Ovary (tissue), 9 donors: Measurements from ENCODE around the gene ECHDC3. TPM values are rescaled to one million over a fixed set of nuclear protein-coding genes. Genes with fewer than 3 reads are reported as not detected.

Experiments
- DNase-seq, 5 donors: peaks; one replicate each; pipeline ENCODE4 v3.0.0-alpha.2; 2019 to 2020
- H3K27ac ChIP-seq, 2 donors: fragments of 200-600 bp; one replicate each; pipeline versions ENCODE4 v1.5.1 to v1.8.0; 2019 to 2022
- H3K27me3 ChIP-seq: fragments of 200-600 bp; one replicate; pipeline ENCODE4 v1.8.0; 2022
- H3K36me3 ChIP-seq: fragments of 200-600 bp; sonication (generic); one replicate; pipeline ENCODE4 v1.5.1; 2019
- H3K4me1 ChIP-seq: one replicate; pipeline ENCODE4 v1.8.1; 2013; ENCODE audit warnings: mild to moderate bottlenecking, moderate library complexity; ENCODE audit not compliant: insufficient read depth
- H3K4me3 ChIP-seq: fragments of 200-600 bp; sonication (generic); one replicate; pipeline ENCODE4 v1.5.1; 2017
- H3K9me3 ChIP-seq, 2 donors: fragments of 200-600 bp in 1 of 2; sonication (generic) in 1 of 2; one replicate each; pipeline versions ENCODE4 v1.5.1 to v1.8.1; 2013 to 2019; ENCODE audit warnings: mild to moderate bottlenecking in 1 of 2, moderate library complexity in 1 of 2
- EP300 ChIP-seq: sonication (generic); formaldehyde crosslinking; IDR thresholded peaks from one replicate; pipeline ENCODE4 v1.6.1; 2017; ENCODE audit warnings: antibody characterized with exemption
- POLR2A ChIP-seq: fragments of 450-650 bp; IDR thresholded peaks from one replicate; pipeline ENCODE4 v1.6.1; 2017; ENCODE audit warnings: antibody characterized with exemption, mild to moderate bottlenecking, moderate library complexity
- WGBS, 3 donors: extraction: QIAGEN DNeasy Blood & Tissue Kit in 1 of 3; methylation state at CpG; one replicate each; pipeline versions ENCODE4 v1.1.5 to v1.1.7; 2013 to 2017; 5-methylcytosine and 5-hydroxymethylcytosine counted together
- intact Hi-C, 4 donors: fragments of 100-400 bp; cut with DNase I; formaldehyde crosslinking; loops; one replicate each; pipeline versions ENCODE4 v1.11.0 to v1.15.1; 2022 to 2023
- polyA plus RNA-seq, 2 donors: library from polyadenylated mRNA; stranded (reverse); fragments of 200-250 nt in 1 of 2; fragments of 350-450 nt in 1 of 2; fragmentation: Illumina TruSeq in 1 of 2; extraction: RNeasy Lipid Tissue Mini Kit (QIAGEN cat#74804) in 1 of 2; gene quantifications; one replicate each; pipeline ENCODE4 v1.2.3, GENCODE V29; 2013 to 2014
- total RNA-seq, 7 donors: library from RNA; depleted of rRNA in 2 of 7; stranded (reverse); fragments of >200 nt in 2 of 7; fragmentation: NEBNext Ultra II Directional in 3 of 7; extraction: Animal tissue kit (Norgen Biotek cat#: 25700) in 3 of 7; gene quantifications; one replicate each; pipeline versions ENCODE4 v1.1.0 to v1.2.4, GENCODE V29; 2016 to 2023
- TF ChIP-seq, protein P1 (sequence below), 3 donors: fragments of 450-650 bp in 2 of 3; fragments of 200-600 bp in 1 of 3; IDR thresholded peaks; one replicate each; pipeline versions ENCODE4 v1.5.1 to v1.8.0; 2016 to 2022; ENCODE audit warnings: antibody characterized with exemption in 3 of 3, mild to moderate bottlenecking in 1 of 3
- donor health status: DM: no; HTN: no; CAD: no; lungs with moderate emphysema.
- donor health status: DM: no; HTN: no; CAD: no.
- donor health status: Bipolar disorder and iron deficiency.
- donor health status: DM: yes; HTN: yes; CAD: no.
- donor health status: DM: no; HTN: no; CAD: no.
- donor health status: DM: yes; HTN: yes; CAD: no.

The ECHDC3 gene
- total and polyA plus RNA-seq, 9 donors = 13.1 to 33.2 (median 17.8) TPM

DNA sequence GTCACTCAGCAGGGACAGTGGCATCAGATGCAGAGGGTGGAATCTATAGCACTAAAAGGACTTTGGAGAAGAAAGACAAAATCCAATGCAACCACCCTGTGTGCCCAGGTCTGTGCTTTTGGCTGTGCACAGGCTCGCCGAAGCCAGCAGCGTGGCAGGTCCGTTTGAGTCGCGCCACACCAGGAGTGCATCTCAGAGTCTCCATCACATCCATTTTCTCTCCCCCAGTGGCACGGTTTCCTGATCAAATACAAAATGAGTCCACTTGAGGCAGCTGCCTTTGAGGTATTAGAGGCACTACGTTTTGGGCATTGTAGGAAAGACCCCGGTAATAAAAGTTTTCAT lies 57.5 kb downstream of the ECHDC3 start:
- no peak overlapping the region for H3K4me3 ChIP-seq
- 91 to 96% (median 92%) methylated on average over 9 of the region's 9 CpGs for WGBS, 3 donors
- peaks cover 2% of the 10 kb centered on the region for H3K4me1 ChIP-seq
- no peaks in the 10 kb centered on the region for H3K9me3 ChIP-seq
- TF ChIP-seq, protein P1, sequence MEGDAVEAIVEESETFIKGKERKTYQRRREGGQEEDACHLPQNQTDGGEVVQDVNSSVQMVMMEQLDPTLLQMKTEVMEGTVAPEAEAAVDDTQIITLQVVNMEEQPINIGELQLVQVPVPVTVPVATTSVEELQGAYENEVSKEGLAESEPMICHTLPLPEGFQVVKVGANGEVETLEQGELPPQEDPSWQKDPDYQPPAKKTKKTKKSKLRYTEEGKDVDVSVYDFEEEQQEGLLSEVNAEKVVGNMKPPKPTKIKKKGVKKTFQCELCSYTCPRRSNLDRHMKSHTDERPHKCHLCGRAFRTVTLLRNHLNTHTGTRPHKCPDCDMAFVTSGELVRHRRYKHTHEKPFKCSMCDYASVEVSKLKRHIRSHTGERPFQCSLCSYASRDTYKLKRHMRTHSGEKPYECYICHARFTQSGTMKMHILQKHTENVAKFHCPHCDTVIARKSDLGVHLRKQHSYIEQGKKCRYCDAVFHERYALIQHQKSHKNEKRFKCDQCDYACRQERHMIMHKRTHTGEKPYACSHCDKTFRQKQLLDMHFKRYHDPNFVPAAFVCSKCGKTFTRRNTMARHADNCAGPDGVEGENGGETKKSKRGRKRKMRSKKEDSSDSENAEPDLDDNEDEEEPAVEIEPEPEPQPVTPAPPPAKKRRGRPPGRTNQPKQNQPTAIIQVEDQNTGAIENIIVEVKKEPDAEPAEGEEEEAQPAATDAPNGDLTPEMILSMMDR (IDR thresholded peaks at IDR 0.05) = no peak
- TF ChIP-seq POLR2A = no peak
- no peak for TF ChIP-seq EP300
- H3K27ac ChIP-seq = no peak overlapping the region
- intact Hi-C loops = no loop called here
- H3K36me3 ChIP-seq = no peaks in the 10 kb centered on the region
- no peak for DNase-seq
- no peaks in the 10 kb centered on the region for H3K27me3 ChIP-seq

DNA sequence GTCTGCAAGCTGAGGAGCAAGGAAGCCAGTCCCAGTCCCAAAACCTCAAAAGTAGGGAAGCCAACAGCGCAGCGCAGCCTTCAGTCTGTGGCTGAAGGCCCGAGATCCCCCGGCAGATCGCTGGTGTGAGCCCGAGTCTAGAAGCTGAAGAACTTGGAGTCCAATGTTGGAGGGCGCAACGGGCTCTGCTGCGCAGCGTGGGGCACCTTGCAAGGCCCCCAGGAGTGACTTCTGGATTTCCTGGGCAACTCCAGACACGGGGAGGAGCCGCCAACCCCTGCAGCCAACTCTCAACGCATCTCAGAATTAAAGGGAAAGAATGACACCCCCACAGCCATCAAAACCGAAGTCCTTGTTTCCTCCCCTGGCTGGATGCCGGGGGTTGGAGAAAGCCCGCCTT lies 62.2 kb downstream of the ECHDC3 start:
- 92 to 94% (median 94%) methylated on average over 16 of the region's 16 CpGs for WGBS, 3 donors

DNA sequence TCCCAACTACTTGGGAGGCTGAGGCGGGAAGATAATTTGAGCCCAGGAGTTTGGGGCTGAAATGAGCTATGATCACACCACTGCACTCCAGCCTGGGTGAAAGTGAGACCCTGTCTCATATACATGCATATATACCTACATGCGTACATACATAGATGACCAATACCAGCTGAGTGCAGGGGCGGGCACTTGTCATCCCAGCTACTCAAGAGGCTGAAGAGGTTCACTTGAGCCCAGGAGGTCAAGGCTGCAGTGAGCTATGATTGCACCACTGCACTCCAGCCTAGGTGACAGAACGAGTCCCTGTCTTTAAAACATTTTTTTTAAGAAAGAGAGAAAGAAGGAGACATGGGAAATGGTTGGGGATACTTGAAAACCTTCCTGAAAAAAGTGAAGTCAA lies 63.6 kb downstream of the ECHDC3 start:
- Histone ChIP-seq H3K27me3 (no peaks in the 10 kb centered on the region), H3K27ac (no peak overlapping the region), H3K36me3 (no peaks in the 10 kb centered on the region), H3K4me3 (no peak overlapping the region), H3K4me1 (peaks cover 2% of the 10 kb centered on the region), H3K9me3 (no peaks in the 10 kb centered on the region)
- TF ChIP-seq POLR2A = no peak
- TF ChIP-seq, protein P1 (IDR thresholded peaks at IDR 0.05) = no peak
- no peak for TF ChIP-seq EP300
- WGBS, 3 donors = 82 to 85% (median 84%) methylated on average over 4 of the region's 4 CpGs
- intact Hi-C loops = no loop called here
- DNase-seq = no peak

More for the DNA sequence above, 62.2 kb downstream of the ECHDC3 start:
- Histone ChIP-seq H3K4me1 (peaks cover 2% of the 10 kb centered on the region), H3K27ac (no peak overlapping the region), H3K27me3 (no peaks in the 10 kb centered on the region), H3K4me3 (no peak overlapping the region), H3K36me3 (no peaks in the 10 kb centered on the region), H3K9me3 (no peaks in the 10 kb centered on the region)
- intact Hi-C loops = no loop called here
- TF ChIP-seq, protein P1 (IDR thresholded peaks at IDR 0.05) = no peak
- TF ChIP-seq EP300 = no peak
- TF ChIP-seq POLR2A = no peak
- no peak for DNase-seq

DNA sequence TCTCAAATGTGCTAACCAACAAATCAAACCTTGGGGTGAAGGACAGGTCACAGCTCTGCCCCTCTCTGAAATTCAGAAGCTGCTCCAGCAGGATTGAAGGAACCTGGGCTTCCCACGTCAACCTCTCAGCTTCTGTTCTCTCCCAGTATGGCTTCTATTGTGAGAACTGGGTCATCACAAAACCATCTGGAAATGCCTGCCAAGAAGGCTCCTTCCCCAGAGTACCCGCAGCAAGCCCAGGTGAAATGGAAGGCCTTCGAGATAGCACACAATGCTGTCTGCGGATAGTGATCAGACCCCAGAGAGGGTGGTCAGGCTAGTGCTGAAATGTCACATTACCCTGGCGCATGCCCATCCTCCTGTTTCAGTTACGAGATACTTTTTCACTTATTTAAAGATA lies 64.5 kb downstream of the ECHDC3 start:
- H3K9me3 ChIP-seq = no peaks in the 10 kb centered on the region
- whole genome bisulfite sequencing, 3 donors = 34 to 51% (median 39%) methylated on average over 6 of the region's 6 CpGs
- no peaks in the 10 kb centered on the region for H3K27me3 ChIP-seq
- H3K4me1 ChIP-seq = peaks cover 2% of the 10 kb centered on the region
- DNase-seq = no peak
- H3K36me3 ChIP-seq = no peaks in the 10 kb centered on the region
- intact Hi-C loops = no loop called here
- H3K4me3 ChIP-seq = no peak overlapping the region
- H3K27ac ChIP-seq = no peak overlapping the region
- TF ChIP-seq POLR2A (no peak), EP300 (no peak)
- TF ChIP-seq, protein P1 (IDR thresholded peaks at IDR 0.05) = no peak

DNA sequence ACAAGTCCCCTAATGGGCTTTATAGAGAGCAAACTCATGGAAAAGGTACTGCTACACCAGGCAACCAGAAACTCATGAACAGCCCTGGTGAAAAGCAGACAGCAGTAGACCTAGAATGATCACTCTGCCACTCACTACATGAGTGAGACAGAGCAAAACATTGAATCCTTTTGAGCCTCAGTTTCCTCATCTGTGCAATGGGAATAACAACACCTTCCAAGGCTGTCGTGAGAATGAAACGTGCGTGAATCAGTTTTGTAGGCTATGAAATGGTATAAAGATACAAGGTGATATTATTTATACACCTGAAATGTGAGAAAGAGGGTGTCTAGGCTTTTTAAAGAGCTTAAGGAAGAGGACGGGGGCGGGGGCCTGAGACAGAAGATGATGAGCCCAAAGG lies 66.6 kb downstream of the ECHDC3 start:
- Histone ChIP-seq H3K4me3 (no peak overlapping the region), H3K27me3 (no peaks in the 10 kb centered on the region), H3K36me3 (no peaks in the 10 kb centered on the region), H3K27ac (no peak overlapping the region), H3K9me3 (no peaks in the 10 kb centered on the region), H3K4me1 (peaks cover 2% of the 10 kb centered on the region)
- TF ChIP-seq, protein P1 (IDR thresholded peaks at IDR 0.05) = no peak
- TF ChIP-seq EP300 (no peak), POLR2A (no peak)
- intact Hi-C loops = no loop called here
- no peak for DNase-seq
- WGBS, 3 donors = 97 to 98% (median 97%) methylated on average over 5 of the region's 5 CpGs
